HTERT RPE-1 (cell line): ENCODE measurements around the gene AATK.
"Not testable (repeated sequence)": the region's sequence is repeated elsewhere in the genome, so short reads cannot be mapped to it uniquely, and the experiment has no call there.

ENCODE experiments used
- in situ Hi-C: fragments of 300-500 bp; cut with MboI; formaldehyde crosslinking; loops from 4 replicates; pipeline ENCODE4 v1.14.3; 2020; ENCODE audit warnings: low sequenced_read_pairs

The AATK gene

DNA sequence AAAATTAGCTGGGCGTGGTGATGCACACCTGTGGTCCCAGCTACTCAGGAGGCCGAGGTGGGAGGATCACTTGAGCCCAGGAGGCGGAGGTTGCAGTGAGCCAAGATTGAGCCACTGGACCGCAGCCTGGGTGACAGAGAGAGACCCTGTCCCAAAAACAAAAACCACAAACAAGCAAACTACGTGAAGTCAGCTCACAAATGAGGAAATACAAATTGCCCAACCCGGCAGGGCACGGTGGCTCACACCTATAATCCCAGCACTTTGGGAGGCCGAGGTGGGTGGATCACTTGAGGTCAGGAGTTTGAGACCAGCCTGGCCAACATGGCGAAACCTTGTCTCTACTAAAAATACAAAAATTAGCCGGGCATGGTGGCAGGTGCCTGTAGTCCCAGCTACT, 19.8 kb downstream of the AATK start:
- in situ Hi-C loops = not testable (repeated sequence)

DNA sequence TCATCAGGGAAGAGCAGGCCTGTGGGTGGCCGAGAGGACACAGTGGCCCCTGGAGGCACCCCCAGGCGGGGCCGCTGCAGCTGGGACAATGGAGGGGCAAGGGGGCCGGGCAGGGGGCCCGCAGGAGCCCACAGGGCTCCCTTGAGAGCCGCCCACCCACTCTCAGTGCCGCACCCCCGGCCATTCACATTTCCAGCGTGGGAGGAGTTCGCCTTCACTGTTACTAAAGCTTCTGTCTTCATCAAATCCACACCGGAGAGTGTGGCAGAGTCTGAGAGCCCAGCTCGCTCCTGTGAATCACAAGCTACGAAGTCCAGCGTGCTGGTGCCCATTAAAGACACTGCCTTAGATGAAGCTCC, 21.6 kb downstream of the AATK start:
- in situ Hi-C loops = no loop called here

DNA sequence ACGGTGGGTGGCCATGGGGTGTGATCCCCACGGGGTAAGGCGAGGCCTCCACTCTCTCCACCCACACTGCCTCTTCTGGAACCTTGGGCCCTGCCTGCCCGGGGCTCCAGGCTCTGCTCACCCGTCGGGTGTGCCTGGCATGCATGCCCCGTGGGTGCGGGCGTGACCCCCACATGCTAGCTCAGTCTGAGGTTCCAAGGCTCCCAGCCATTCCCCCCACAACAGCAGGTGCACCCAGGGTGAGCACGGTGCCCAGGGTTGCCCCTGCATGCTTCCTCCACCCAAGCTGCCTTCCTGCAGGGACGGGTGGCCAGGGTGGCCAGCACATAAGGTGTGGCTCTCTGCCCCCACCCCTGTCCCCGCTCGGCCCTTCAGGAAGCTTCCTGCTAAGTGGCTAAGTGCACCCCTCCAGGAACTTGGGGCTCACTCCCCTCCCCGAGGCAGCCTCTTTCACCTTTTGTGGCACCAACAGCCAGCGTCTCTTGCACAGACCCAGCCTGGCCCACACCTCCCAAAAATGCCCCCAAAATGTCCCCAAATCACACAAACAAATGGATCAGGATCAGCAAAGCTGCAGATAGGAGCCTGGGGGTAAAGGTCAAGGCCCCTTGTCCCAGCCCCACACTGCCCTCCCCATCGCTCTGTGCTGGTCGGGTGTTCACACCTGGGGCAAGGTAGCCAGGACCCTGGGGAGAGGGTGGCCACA, 22.2 kb downstream of the AATK start:
- in situ Hi-C loops = no loop called here

DNA sequence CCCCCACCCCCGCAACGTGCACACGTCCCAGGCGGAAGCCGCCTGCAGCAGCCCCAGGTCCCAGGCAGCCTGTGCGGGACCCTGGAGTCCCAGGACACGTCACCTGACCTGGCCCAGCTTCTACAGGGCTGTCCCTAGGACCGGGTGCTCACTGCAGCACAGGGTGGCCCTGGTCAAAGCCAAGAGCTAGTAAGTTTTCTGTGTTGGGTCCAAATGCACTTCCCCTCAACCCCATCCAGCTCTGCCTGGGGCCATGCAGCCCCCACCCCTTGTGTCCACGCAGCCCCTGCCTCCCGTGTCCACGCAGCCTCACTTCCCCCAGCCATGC, 22.9 kb downstream of the AATK start:
- in situ Hi-C loops = no loop called here

DNA sequence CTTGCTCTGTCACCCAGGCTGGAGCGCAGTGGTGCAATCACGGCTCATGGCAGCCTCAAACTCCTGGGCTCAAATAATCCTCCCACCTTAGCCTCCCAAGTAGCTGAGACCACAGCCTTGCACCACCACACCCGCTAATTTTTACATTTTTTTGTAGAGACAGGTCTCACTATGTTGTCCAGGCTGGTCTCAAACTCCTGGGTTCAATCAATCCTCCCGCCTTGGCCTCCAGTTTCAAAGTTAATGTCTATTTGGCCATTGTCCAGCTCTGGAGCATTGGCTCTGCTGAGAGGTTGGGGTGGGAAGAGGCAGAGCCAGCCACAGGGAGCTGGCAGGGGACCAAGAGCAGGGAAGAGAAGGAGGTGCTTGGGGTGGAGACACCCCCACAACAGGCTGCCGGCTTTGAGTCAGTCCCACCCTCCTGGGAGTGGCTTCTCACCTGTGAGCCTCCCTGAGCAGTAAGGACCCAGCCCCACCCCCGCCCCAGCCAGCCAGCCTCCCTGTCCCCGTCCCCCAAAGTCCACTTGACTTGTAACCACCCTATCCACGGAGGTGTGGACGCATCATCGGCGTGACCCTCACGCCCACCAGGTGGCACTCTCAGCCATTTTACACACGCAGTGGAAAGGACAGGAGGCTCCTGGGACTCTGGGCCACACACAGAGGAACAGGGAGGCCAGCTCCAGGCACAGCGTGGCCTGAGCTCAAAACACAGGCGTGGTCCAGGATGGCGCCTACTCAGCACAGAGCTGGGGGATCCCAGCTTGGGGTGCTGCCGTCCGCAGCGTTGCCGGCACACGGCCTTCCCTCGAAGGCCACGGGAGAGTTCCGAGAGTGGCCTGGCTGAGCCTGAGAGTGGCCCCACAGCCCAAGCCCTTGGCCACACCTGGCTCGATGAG, 23.5 kb downstream of the AATK start:
- in situ Hi-C loops = no loop called here

DNA sequence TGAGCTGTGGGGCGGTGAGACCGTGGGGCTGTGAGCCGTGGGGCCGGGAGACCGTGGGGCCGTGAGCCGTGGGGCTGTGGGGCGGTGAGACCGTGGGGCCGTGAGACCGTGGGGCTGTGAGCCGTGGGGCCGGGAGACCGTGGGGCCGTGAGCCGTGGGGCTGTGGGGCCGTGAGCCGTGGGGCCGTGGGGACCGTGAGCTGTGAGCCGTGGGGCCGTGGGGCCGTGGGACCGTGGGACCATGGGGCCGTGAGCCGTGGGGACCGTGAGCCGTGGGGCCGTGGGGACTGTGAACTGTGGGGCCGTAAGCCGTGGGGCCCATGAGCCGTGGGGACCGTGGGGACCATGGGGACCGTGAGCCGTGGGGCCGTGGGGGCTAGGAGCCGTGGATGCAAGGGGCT, 25.3 kb downstream of the AATK start:
- in situ Hi-C loops = no loop called here

DNA sequence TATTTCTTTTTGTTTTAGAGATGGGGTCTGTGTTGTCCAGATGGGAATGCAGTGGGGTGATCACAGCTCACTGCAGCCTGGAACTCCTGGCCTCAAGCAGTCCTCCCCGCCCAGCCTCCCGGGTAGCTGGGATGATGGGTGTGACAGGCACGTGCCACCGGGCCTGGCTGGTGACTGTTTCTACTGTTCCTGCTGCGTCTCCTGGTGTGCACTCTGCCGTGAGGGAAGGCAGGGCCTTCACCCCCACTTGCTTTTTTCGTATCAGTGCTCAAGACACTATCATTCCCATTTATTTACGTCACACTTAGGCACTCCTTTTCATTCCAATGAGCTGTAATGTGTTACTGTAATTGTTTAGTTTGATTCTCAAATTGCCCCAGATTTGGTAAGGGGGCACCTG, 26.0 kb downstream of the AATK start:
- in situ Hi-C loops = no loop called here

DNA sequence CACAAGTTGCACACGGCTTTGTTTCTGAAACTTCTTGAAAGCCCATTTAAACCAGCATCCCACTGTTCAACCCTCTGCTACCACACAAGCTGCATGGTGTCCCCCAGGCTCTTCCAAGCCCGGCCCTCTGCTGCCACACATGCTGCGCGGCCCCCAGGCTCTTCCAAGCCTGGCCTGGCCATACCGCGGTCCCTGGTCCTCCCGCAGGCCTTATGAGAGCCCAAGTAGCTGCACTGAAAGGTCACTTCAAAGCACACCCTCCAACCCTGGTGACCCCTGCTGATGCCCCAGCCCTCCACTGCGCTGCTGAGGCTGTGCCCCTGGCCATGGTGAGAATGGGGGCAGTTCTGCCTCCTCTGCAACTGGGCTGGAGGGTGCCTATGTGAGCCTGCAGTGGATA, 26.6 kb downstream of the AATK start:
- in situ Hi-C loops = no loop called here

DNA sequence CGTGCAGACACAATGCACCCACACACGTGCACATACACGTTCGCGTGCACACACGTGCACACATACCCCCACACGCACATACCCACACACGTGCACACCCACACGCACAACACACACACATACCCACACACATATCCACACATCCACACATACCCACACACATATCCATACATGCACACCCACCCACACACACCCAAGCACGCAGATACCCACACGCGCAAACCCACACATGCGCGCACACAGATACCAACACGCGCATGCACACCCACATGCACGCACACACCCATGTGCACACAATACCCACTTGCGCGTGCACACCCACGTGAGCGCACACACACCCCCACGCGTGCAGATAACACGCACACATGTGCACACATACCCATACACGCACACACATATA, 27.5 kb downstream of the AATK start:
- in situ Hi-C loops = no loop called here

DNA sequence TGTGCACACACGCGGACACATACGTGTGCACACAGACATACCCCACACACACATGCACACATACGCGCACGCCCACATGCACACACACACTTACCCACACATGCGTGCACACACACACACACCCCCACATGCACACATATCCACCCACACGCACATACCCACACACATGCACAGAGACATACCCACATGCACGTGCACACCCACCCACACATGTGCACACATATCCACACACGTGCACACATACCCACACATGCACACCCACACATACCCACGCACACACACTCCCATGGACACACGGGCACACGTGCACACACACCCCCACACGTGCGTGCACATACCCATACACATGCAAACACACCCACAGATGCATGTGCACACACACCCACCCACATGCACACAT, 27.9 kb downstream of the AATK start:
- in situ Hi-C loops = no loop called here

DNA sequence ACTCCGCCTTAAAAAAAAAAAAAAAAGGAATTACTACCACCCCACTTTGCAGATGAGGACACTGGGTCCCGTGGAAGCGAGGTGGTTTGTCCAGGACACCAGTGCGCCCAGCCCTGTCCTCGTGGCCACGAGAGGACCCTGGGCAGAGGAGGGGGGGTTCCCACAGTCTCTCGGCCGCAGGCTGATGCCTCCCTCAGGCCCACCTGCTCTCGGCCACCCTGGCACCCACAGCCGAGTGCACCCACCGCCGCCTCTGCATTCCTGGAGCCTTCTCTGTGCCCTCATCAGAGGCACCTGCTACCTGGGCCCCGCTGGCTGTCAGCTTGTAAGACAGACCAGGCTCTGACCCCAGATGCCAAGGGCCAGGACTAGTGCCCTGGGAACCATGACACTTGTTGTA, 28.8 kb downstream of the AATK start:
- in situ Hi-C loops = no loop called here

DNA sequence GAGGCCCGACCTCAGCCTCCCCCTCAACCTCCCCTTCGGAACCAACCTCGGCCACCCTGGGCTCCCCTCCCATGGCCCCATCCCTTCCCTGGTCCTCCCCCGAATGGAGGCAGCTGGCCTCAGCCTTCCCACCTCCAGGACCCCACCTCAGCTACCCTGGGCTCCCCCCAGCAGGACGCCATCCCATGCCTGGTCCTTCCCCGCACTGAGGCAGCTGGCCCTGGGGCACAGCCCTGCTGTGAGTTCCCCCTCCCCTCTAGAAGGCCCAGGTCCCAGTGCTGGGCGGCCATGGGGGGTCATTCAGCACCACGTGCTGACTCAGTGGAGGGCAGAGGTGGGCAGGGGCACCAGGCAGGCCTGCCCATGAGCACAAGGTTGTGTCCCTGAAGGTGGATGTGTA, 29.7 kb downstream of the AATK start:
- in situ Hi-C loops = no loop called here

DNA sequence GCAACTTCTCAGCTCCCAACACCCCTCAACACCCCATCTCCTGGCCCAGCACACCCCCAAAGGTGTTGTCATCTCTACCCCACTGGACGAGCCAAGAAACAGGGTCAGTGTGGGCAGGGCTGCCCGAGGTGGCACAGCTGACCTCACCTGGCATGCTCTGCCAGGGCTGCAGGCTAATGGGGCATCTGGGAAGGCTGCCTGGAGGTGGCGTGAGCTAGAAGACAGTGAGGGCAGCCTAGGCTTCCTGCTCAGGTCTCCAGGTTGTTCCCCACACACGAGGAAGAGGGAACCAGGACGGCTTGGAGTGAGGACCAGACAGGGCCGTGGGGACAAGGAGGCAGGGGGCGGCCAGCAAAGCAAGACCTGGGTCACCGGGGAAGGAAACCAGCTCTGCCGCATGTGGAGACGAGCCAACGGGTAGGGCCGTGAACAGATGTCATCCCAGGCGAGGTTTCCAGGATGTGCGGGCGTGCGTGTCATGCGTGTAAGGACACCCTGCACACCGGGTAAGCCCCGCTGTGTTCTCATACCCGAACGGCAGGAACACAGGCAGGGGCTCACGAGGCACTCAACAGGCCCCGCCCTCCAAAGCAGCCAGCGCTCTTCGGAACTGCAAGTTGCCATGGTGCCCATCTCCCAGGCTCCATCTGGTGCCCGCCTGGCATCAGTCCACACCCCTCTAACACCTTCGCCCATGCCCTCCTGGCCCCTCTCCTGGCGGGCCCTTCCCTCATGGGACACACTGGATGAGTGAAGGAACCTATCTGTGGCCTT, 30.3 kb downstream of the AATK start:
- in situ Hi-C loops = no loop called here

DNA sequence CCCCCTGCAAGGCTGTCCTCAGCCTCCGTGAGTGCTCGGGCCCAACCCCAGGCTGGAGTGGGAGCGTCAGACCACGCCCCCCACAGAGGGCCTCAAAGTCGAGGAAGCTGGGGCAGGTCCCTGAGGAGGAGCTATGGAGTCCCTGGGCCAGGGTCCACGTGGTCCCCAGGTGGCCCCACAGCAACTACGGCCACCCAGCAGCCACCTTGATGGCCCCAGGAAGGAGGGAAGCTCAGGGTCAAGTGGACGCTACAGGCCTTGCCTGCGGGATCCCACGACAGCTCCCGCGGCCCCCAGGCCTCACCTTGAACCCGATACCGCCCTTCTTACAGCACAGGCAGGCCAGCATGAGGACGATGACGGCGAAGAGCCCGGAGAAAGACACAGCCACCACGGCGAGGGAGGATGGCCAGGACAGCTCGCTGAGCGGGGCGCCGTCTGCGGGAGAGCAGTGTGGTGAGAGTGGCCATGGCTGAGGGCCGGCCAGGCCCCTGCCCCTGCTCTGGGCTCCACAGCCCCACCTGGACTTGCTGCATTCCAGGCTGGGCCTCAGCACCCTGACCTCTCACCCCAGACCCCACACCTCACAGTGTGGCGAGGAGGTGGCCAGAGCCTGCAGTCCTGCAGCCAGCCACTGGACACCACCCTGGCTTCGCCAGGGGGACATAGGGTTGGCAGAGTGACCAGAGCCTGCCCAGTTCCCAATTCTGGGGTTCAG, 31.8 kb downstream of the AATK start:
- in situ Hi-C loops = no loop called here

DNA sequence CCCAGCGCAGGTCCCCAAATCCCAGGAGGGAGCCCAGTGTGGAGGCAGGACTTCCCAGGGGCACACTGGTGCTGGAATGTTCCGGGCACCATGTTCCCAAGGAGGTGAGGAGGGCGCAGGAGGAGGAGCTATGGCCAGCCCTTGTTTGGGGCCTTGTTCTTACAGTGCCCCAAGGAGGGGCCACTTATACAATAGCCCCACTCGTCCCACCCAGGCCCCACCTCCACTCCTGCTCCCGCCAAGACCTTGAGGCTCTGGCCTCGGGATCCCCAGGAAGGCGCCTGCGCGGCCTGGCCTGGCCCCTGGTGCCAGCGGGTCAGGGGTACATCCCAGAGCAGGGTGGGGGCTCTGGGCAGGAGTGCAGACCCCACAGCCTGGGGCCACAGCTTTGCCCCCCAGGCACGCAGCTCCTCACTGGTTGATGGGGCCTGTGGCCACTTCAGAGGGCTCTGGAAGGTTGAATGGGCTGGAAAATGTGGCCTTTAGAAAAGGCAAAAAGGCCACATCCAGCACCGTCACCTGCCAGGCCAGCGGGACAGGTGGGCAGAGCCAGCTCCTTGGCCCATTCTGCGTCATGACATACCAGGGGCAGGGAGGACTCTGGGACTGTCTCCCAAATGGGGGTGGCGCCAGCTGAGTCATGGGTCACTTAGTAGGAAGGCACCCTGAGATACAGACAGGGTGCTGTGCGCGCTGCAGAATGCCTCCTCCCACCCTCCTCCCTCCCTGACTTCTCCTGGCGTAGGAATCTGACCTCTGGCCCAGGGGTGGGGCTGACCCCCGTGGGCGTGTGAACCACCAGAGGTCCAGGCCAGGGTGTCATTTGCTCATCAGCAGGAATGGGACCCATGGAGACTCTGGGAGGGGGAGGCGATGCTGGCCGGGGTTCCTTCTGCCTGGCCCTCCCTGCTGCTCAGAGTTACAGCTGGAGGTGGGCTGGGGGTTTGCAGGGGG, 33.0 kb downstream of the AATK start:
- in situ Hi-C loops = no loop called here

DNA sequence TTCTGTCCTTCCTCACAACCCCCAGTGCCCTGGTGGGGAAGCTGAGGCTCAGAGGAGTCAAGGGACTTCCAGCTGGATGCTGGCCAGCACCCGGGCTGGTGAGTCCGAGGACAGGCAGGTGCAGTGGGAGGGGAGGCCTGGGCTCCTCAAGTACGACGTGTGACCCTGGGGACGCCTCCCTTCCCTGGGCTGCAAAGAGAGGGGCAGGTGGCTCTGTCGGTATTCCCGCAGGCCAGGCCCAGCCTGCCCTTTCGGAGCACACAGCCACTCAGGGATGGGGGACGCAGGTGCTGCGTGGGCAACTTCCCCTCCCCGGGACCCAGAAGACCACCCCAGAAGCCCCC, 33.9 kb downstream of the AATK start:
- in situ Hi-C loops = no loop called here

DNA sequence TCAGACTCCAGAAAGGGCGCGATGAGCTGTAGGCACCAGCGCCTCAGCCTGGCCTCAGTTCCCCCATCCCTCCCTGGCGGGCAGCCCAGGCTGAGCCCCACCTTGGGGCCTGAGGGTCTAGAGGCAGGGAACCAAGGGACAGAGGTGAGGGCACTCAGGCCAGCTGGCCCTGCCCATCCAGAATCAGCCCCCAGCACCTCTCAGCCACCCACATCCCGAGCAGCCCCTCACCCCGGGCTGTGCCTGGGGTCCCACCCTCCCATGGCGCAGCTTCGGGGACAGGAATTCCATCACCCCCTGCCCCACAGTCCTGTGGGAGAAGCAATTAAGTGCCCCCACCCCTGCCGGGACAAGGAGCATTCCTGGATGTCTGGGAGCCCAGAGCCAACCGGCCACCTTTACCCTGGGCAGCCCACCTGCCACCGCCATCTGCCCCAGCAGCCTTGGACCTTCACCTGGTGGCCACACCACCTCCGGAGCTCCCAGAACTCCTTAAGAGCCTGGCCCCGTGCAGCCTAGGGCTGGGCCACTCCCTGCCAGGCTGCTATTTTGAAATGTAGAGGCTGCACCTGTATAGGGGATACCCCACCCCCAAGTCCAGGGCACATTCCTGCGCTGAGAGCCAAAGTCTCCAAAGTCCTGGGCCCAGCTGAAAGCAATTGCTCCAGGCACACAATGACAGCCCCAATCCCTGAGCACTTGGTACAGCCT, 34.4 kb downstream of the AATK start:
- in situ Hi-C loops = no loop called here

DNA sequence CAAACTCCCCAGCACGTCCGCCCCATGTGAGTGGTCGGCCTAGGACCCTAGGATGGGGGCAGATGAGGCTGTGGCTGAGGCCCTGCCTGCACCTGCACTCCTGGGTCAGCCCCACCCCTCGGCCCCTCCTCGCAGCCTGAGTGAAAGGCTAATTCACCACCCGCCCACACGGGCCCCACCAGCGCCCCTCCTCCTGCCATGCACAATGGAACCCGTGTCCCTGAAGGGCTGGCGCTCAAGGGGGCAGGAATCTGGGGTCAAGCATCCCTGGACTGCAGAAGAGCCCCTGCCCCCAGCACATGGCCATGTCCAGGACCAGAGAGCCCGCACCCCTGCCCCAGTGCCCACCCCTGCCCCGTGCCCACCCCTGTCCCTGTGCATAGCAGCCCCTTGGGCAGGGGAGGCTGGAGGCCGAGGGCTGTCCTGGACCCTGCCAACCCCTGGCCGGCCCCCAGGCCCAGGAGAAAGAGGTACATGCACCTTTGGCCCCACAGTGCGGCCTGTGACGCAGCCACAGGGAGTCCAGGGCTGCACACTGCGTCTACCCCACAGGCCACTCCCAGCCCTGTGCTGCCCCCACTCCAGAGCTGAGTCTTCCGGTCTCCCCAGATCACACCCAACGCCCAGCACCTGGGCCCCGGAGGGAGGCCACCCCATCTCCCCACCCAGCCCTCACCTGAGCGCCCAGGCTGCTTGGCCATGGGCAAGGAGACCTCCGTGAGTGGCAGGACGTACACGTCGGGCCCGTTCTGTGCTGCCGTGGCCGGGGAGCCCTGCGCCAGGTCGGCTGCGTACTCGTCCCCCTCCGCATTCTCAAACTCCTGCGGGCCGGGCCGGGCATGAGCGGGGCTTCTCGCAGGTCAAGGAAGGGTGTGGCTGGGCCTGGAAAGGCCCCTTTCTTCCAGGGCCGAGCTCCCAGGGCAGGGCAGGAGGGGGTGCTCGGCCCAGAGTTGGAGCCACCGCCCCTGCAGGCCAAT, 35.3 kb downstream of the AATK start:
- in situ Hi-C loops = no loop called here
